Muscle of arm (tissue), 12 donors: Measurements from ENCODE around the gene IL17D. TPM values are rescaled to one million over a fixed set of nuclear protein-coding genes. Genes with fewer than 3 reads are reported as not detected.

Source experiments
- polyA plus RNA-seq, 12 donors: library from polyadenylated mRNA; unstranded; fragments of 120-200 nt; gene quantifications; one replicate each; pipeline ENCODE4 v1.2.1, GENCODE V29; 2013; ENCODE audit not compliant: insufficient read length in 12 of 12

Gene IL17D
- polyA plus RNA-seq, 12 donors, result 20.7 to 53.0 (median 32.6) TPM; not detected in 1

Other genes with a start within 250 kb of the IL17D start
- 10 to 100 TPM in 11 of 12 donors, not detected in 1; 20.7 to 33.5 (median 25.2) TPM for gene CRYL1, start 177.8 kb upstream of the IL17D start, polyA plus RNA-seq
- gene IFT88, start 136.5 kb upstream of the IL17D start, polyA plus RNA-seq, result 10 to 100 TPM in 11 of 12 donors, not detected in 1; 12.6 to 27.8 (median 16.8) TPM
- gene EEF1AKMT1, start 70.3 kb downstream of the IL17D start, polyA plus RNA-seq, result 10 to 100 TPM in 9 of 12 donors, 1 to 10 TPM in 1, not detected in 2; 9.9 to 17.1 (median 13.8) TPM
- 10 to 100 TPM in 11 of 12 donors, not detected in 1; 18.0 to 61.6 (median 30.9) TPM for gene XPO4, start 199.0 kb downstream of the IL17D start, polyA plus RNA-seq